Muscle layer of duodenum (tissue), 2 donors: ENCODE measurements around the gene SEMA4B.
"Not testable (repeated sequence)": the region's sequence is repeated elsewhere in the genome, so short reads cannot be mapped to it uniquely, and the experiment has no call there.

Source experiments
- H3K27ac ChIP-seq: one replicate; pipeline ENCODE4 v1.7.0; 2013; ENCODE audit warnings: mild to moderate bottlenecking, low read length
- H3K27me3 ChIP-seq: one replicate; pipeline ENCODE4 v1.7.0; 2013; ENCODE audit warnings: low read depth, mild to moderate bottlenecking, control low read depth, low read length
- H3K36me3 ChIP-seq, 2 donors: one replicate each; pipeline ENCODE4 v1.7.0; 2013; ENCODE audit warnings: low read length in 2 of 2, control low read depth in 1 of 2, mild to moderate bottlenecking in 1 of 2; ENCODE audit not compliant: insufficient read depth in 2 of 2, control insufficient read depth in 1 of 2
- H3K4me1 ChIP-seq, 2 donors: one replicate each; pipeline ENCODE4 v1.7.0; 2013; ENCODE audit warnings: low read length in 2 of 2, mild to moderate bottlenecking in 2 of 2, control low read depth in 1 of 2, moderate library complexity in 1 of 2; ENCODE audit not compliant: insufficient read depth in 2 of 2, control insufficient read depth in 1 of 2
- H3K4me3 ChIP-seq, 2 donors: one replicate each; pipeline ENCODE4 v1.7.0; 2013; ENCODE audit warnings: low read length in 2 of 2, low read depth in 1 of 2, mild to moderate bottlenecking in 1 of 2
- H3K9me3 ChIP-seq, 2 donors: one replicate each; pipeline ENCODE4 v1.7.0; 2013; ENCODE audit warnings: low read length in 2 of 2, control low read depth in 1 of 2, mild to moderate bottlenecking in 1 of 2; ENCODE audit not compliant: control insufficient read depth in 1 of 2
- donor health status: healthy.

The SEMA4B gene

DNA sequence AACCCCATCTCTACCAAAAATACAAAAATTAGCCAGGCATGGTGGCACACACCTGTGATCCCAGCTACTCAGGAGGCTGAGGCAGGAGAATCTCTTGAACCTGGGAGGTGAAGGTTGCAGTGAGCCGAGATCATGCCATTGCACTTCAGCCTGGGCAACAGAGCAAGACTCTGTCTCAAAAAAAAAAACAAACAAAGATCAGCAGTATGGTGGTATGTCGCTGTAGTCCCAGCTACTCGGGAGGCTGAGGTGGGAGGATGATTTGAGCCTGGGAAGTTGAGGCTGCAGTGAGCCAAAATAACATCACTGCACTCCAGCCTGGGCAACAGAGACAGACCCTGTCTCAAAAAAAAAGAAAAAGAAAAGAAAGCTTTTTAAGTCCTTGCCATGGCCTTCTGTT lies 36.9 kb upstream of the SEMA4B start:
- not testable (repeated sequence) for H3K4me3 ChIP-seq, H3K36me3 ChIP-seq, H3K27me3 ChIP-seq, H3K27ac ChIP-seq, H3K9me3 ChIP-seq, H3K4me1 ChIP-seq

DNA sequence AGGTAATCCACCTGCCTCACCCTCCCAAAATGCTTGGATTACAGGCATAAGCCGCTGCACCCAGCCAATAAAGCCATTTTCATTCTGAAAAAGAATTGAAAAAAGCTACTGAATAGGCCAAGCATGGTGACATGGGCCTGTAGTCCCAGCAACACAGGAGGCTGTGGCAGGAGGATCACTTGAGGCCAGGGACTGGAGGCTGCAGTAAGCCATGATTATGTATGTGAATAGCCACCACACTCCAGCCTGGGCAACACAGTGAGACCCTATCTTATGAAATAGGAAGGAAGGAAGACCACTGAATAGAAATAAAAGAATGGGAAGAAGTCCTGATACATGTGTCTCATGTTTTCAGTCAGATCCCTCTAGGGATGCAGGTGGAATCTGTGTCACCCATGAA lies 36.0 kb upstream of the SEMA4B start:
- Histone ChIP-seq H3K36me3 (no peaks in the 10 kb centered on the region), H3K9me3 (no peaks in the 10 kb centered on the region), H3K27me3 (no peaks in the 10 kb centered on the region), H3K4me3 (no peak overlapping the region), H3K4me1 (peaks cover 0 to 9% of the 10 kb centered on the region in 2 donors), H3K27ac (peak overlapping the region; percentile 91)

GRCh38 chr15:90165659-90166489 lies 35.3 kb upstream of the SEMA4B start:
- H3K36me3 ChIP-seq = no peaks in the 10 kb centered on the region
- H3K4me3 ChIP-seq = no peak overlapping the region
- no peaks in the 10 kb centered on the region for H3K27me3 ChIP-seq
- H3K9me3 ChIP-seq = no peaks in the 10 kb centered on the region
- peak overlapping the region; percentile 91 for H3K27ac ChIP-seq
- peaks cover 0 to 9% of the 10 kb centered on the region in 2 donors for H3K4me1 ChIP-seq

DNA sequence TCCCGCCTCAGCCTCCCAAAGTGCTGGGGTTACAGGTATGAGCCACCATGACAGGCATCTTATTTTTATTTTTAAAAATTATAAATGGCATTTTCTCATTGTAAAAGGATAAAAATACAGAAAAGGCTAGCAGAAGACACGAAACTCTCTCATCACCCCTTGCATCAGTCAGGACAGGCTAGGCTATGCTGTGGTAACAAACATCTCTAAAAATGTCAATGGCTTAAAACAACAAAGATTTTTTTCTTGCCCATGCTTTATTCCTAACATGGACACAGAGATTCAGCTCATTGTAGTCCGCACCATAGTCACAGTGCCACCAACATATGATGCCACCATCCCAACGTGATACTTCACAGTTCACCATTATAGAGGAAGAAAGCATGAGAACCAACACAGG lies 34.0 kb upstream of the SEMA4B start:
- H3K4me1 ChIP-seq = peaks cover 0 to 9% of the 10 kb centered on the region in 2 donors
- H3K27ac ChIP-seq = no peak overlapping the region
- no peaks in the 10 kb centered on the region for H3K36me3 ChIP-seq
- H3K4me3 ChIP-seq = no peak overlapping the region
- no peaks in the 10 kb centered on the region for H3K9me3 ChIP-seq
- H3K27me3 ChIP-seq = no peaks in the 10 kb centered on the region

DNA sequence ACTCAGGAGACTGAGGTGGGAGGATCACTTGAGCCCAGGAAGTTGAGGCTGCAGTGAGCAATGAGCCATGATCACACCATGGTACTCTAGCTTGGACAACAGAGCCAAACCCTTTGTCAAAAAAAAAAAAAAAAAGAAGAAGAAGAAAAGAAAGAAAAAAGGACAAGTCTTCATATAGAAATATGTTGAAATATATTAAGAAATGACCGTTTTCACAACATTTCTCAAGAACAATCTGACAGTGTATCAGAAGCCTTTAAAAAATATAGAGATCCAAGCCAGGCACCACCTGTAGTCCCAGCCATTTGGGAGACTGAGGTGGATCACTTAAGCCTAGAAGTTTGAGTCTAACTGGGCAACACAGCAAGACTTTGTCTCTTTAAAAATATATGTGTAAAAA lies 29.5 kb upstream of the SEMA4B start:
- Histone ChIP-seq H3K36me3 (no peaks in the 10 kb centered on the region), H3K27me3 (no peaks in the 10 kb centered on the region), H3K9me3 (no peaks in the 10 kb centered on the region), H3K4me3 (no peak overlapping the region), H3K4me1 (no peaks in the 10 kb centered on the region), H3K27ac (no peak overlapping the region)

GRCh38 chr15:90173372-90173771 lies 27.8 kb upstream of the SEMA4B start:
- Histone ChIP-seq H3K4me3 (no peak overlapping the region), H3K27me3 (no peaks in the 10 kb centered on the region), H3K27ac (no peak overlapping the region), H3K36me3 (no peaks in the 10 kb centered on the region), H3K4me1 (no peaks in the 10 kb centered on the region), H3K9me3 (no peaks in the 10 kb centered on the region)

GRCh38 chr15:90174140-90174875 lies 26.8 kb upstream of the SEMA4B start:
- Histone ChIP-seq H3K9me3 (no peaks in the 10 kb centered on the region), H3K4me3 (no peak overlapping the region), H3K36me3 (no peaks in the 10 kb centered on the region)

DNA sequence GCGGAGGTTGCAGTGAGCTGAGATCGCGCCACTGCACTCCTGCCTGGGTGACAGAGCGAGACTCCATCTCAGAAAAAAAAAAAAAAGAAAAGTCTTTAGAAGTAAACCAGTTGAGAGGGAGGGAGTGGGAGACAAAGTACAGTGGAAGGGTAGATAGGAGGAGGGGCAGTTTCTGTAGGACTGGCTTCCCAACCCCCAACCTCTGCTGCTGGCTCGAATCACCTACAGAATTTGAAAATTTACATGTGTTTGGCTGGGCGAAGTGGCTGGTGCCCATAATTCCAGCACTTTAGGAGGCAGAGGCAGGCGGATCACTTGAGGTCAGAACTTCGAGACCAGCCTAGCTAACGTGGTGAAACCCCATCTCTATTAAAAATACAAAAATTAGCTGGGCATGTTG lies 24.1 kb upstream of the SEMA4B start:
- H3K9me3 ChIP-seq = no peaks in the 10 kb centered on the region
- no peaks in the 10 kb centered on the region for H3K36me3 ChIP-seq
- no peak overlapping the region for H3K27ac ChIP-seq
- no peak overlapping the region for H3K4me3 ChIP-seq
- H3K27me3 ChIP-seq = no peaks in the 10 kb centered on the region
- no peaks in the 10 kb centered on the region for H3K4me1 ChIP-seq

More at GRCh38 chr15:90174140-90174875, 26.8 kb upstream of the SEMA4B start:
- H3K27me3 ChIP-seq = no peaks in the 10 kb centered on the region
- H3K27ac ChIP-seq = peak overlapping the region; percentile 67
- H3K4me1 ChIP-seq = no peaks in the 10 kb centered on the region

DNA sequence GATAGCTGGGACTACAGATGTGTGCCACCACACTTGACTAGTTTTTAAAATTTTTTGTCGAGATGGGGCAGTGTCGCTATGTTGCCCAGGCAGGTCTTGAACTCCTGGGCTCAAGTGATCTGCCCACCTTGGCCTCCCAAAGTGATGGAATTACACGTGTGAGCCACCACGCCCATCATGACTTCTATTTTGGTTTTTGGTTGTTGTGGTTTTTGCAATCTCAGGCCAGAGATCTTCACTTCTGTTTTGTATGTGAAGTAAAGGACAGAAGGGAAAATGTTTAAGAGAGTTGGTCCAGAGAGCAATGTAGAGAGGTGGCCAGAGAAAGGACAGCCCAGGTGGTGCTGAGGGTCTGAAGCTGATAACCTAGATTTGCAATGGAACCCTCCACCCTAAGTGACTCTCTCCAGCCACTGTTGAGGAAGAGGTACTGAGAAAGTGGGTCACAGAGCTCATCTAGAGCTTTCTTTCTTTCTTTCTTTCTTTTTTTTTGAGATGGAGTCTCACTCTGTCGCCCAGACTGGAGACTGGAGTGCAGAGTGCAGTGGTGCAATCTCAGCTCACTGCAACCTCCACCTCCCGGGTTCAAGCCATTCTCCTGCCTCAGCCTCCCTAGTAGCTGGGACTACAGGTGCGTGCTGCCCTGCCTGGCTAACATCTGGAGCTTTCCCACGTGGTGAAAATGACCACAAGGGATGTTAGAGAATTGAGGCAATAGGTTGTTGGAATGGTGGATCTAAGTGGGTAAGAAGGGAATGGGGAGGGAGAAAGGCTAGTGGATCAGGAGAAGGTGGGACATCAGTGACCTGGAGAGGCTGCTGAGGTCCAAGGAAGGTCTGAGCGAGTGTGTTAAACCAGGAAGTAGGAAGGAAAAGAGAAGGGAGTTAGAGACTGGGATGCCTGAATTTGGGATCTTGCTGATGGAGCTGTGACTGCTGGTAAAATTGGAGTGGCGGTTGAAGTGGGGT lies 22.4 kb upstream of the SEMA4B start:
- Histone ChIP-seq H3K36me3 (no peaks in the 10 kb centered on the region), H3K4me3 (no peak overlapping the region), H3K4me1 (no peaks in the 10 kb centered on the region), H3K27ac (no peak overlapping the region), H3K27me3 (no peaks in the 10 kb centered on the region), H3K9me3 (no peaks in the 10 kb centered on the region)

GRCh38 chr15:90181776-90182175 lies 19.4 kb upstream of the SEMA4B start:
- H3K4me3 ChIP-seq = no peak overlapping the region
- H3K27me3 ChIP-seq = no peaks in the 10 kb centered on the region
- H3K4me1 ChIP-seq = peaks cover 0 to 8% of the 10 kb centered on the region in 2 donors
- no peaks in the 10 kb centered on the region for H3K36me3 ChIP-seq
- no peak overlapping the region for H3K27ac ChIP-seq
- H3K9me3 ChIP-seq = no peaks in the 10 kb centered on the region
